ENCODE results near the gene LRRC51. TPM values are rescaled to one million over a fixed set of nuclear protein-coding genes. Genes with fewer than 3 reads are reported as not detected.

LRRC51 gene
- total and polyA plus RNA-seq, 2 of the 4 experiments (the other 2 are of a cell fraction) = 5.3 to 5.6 TPM

GRCh38 chr11:72048766-72049460, 31.7 kb upstream of the LRRC51 start:
- H2AK9ac ChIP-seq (replicated peaks; ENCODE audit: low read depth, low read length, poor library complexity) = no peak overlapping the region
- intact Hi-C loops (cut with micrococcal nuclease) (no loop called here), dilution Hi-C loops (cut with HindIII; ENCODE audit: low sequenced_read_pairs, unreplicated experiment) (no loop called here), in situ Hi-C loops (cut with MboI; ENCODE audit: low sequenced_read_pairs) (no loop called here)
- ChIA-PET CTCF (no interaction called here), POLR2A (ENCODE audit: unreplicated experiment) (interaction anchor here (0.8 kb wide), 1 partner anchor 11 kb away, joined by 3 read pairs; no protein-coding TSS in a partner anchor)
- no peak overlapping the region for H3K9ac ChIP-seq (ENCODE audit: low read depth, low read length)
- no peak overlapping the region for H4K91ac ChIP-seq (ENCODE audit: insufficient read depth, low read depth, low read length)
- H2BK20ac ChIP-seq (ENCODE audit: low read depth, low read length) = no peak overlapping the region
- no peak overlapping the region for H3K4ac ChIP-seq (ENCODE audit: low read depth, low read length)
- no peaks in the 10 kb centered on the region; the same call in 1 of the 2 replicates for H4K20me1 ChIP-seq (ENCODE audit: insufficient read depth, low read length)
- DNase-seq = no peak
- peaks cover 44 to 73% of the 10 kb centered on the region in 2 experiments for H3K79me1 ChIP-seq (ENCODE audit: low read depth in 1 of 2, low read length in 2 of 2)
- no peak overlapping the region for H2BK15ac ChIP-seq (ENCODE audit: low read depth, low read length)
- no peak overlapping the region for H3K4me3 ChIP-seq (ENCODE audit: insufficient read depth, low read depth, low read length)
- H4K8ac ChIP-seq (ENCODE audit: low read depth in 2 of 2, low read length in 2 of 2) = 0 out of 4 replicates have a peak overlapping the region, but pooled peaks of 1 of the 2 experiments have one; percentile 11
- H3K27ac ChIP-seq (ENCODE audit: insufficient read depth, low read length) = no peak overlapping the region
- no peak overlapping the region for H2AFZ ChIP-seq (replicated peaks; ENCODE audit: low read length, poor library complexity)
- H3K4me2 ChIP-seq (ENCODE audit: low read depth, low read length) = no peak overlapping the region
- no peak overlapping the region for H4K5ac ChIP-seq (ENCODE audit: low read depth, low read length)
- H3K18ac ChIP-seq (ENCODE audit: low read depth, low read length) = no peak overlapping the region
- no peak overlapping the region for H2AK5ac ChIP-seq (ENCODE audit: low read depth, low read length)
- no peaks in the 10 kb centered on the region for H3K27me3 ChIP-seq (ENCODE audit: control insufficient read depth, insufficient read depth, low read length)
- TF ChIP-seq CHD1 (IDR thresholded peaks at IDR 0.05; ENCODE audit: low read depth, low read length) (no peak), SMC3 (IDR thresholded peaks at IDR 0.05; ENCODE audit: low read depth, low read length) (no peak), FOS (IDR thresholded peaks at IDR 0.05; ENCODE audit: low read depth, low read length) (no peak), CTCF (conservative IDR thresholded peaks at IDR 0.05; ENCODE audit: low read depth, low read length) (no peak), MAZ (IDR thresholded peaks at IDR 0.05; ENCODE audit: borderline replicate concordance, low read depth, low read length) (no peak), MAFK (IDR thresholded peaks at IDR 0.05; ENCODE audit: low read depth, low read length) (no peak), RCOR1 (IDR thresholded peaks at IDR 0.05; ENCODE audit: insufficient replicate concordance, low read length) (no peak), CEBPB (IDR thresholded peaks at IDR 0.05; ENCODE audit: low read depth, low read length) (no peak), BHLHE40 (IDR thresholded peaks at IDR 0.05; ENCODE audit: low read depth, low read length) (no peak), RAD21 (IDR thresholded peaks at IDR 0.05; ENCODE audit: low read length) (no peak), ELK1 (IDR thresholded peaks at IDR 0.05; ENCODE audit: borderline replicate concordance, low read depth, low read length) (no peak), POLR2A (IDR thresholded peaks at IDR 0.05; ENCODE audit: low read depth, low read length) (no peak), MXI1 (IDR thresholded peaks at IDR 0.05; ENCODE audit: borderline replicate concordance, low read depth, low read length) (no peak), USF2 (IDR thresholded peaks at IDR 0.05; ENCODE audit: low read depth, low read length) (no peak), RFX5 (IDR thresholded peaks at IDR 0.05; ENCODE audit: low read depth, low read length) (no peak), NFE2L2 (IDR thresholded peaks at IDR 0.05; ENCODE audit: low read depth, low read length) (no peak)
- BruUV-seq (replicated peaks) = no TSS peak
- WGBS, 2 experiments (ENCODE audit: extremely low coverage in 2 of 2, insufficient read length in 1 of 2) = no CpG with 5 or more reads among the region's 3 CpGs
- no peak overlapping the region for H3K56ac ChIP-seq (ENCODE audit: extremely low read depth, insufficient read depth, low read length)
- H3K4me1 ChIP-seq (ENCODE audit: control insufficient read depth, insufficient read depth, low read length) = no peaks in the 10 kb centered on the region
- H2BK5ac ChIP-seq (ENCODE audit: low read depth, low read length, poor library complexity, severe bottlenecking) = no peak overlapping the region
- no peak overlapping the region for H2BK120ac ChIP-seq (ENCODE audit: low read depth, low read length)
- H3K9me1 ChIP-seq (ENCODE audit: insufficient read depth, low read length) = peaks cover 5% of the 10 kb centered on the region; the same call in 1 of the 2 replicates
- H3K23ac ChIP-seq (ENCODE audit: low read depth, low read length) = no peak overlapping the region
- no peaks in the 10 kb centered on the region for H3K9me3 ChIP-seq (ENCODE audit: control insufficient read depth, insufficient read depth, low read length)
- ATAC-seq (ENCODE audit: low read depth) = no peak
- no peaks in the 10 kb centered on the region; the same call in 1 of the 2 replicates for H3K36me3 ChIP-seq (ENCODE audit: control insufficient read depth, insufficient read depth, low read length)
- H3K14ac ChIP-seq (replicated peaks; ENCODE audit: low read depth, low read length) = no peak overlapping the region
